CD4-positive, alpha-beta T cell treated with Interleukin-15 for 1 hour (primary cell): ENCODE results near the gene CAMTA1.

ENCODE experiments used
- DNase-seq: peaks from one replicate; pipeline ENCODE4 v3.0.0-alpha.2; 2020

Gene CAMTA1

GRCh38 chr1:7335224-7335879 is 550.1 kb downstream of the CAMTA1 start:
- DNase-seq = no peak

GRCh38 chr1:7338439-7338838 is 553.2 kb downstream of the CAMTA1 start:
- DNase-seq = no peak

DNA sequence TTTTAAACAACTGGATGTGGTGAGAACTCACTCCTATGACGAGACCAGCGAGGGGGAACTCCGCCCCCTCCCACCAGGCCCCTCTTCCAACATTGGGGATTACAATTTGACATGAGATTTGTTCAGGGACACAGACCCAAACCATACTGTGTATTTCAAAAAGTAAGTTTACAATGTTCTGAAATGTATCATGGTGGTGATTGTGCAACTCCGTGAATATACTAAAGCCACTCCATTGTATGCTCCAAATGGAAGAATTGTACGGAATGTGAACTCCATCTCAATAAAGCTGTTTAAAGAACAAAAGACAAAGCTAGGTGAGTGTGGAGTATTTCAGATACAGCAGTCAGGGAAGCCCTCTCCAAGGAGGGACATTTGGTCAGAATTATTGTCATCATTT is 553.8 kb downstream of the CAMTA1 start:
- no peak for DNase-seq

GRCh38 chr1:7339953-7340352 is 554.7 kb downstream of the CAMTA1 start:
- no peak for DNase-seq

DNA sequence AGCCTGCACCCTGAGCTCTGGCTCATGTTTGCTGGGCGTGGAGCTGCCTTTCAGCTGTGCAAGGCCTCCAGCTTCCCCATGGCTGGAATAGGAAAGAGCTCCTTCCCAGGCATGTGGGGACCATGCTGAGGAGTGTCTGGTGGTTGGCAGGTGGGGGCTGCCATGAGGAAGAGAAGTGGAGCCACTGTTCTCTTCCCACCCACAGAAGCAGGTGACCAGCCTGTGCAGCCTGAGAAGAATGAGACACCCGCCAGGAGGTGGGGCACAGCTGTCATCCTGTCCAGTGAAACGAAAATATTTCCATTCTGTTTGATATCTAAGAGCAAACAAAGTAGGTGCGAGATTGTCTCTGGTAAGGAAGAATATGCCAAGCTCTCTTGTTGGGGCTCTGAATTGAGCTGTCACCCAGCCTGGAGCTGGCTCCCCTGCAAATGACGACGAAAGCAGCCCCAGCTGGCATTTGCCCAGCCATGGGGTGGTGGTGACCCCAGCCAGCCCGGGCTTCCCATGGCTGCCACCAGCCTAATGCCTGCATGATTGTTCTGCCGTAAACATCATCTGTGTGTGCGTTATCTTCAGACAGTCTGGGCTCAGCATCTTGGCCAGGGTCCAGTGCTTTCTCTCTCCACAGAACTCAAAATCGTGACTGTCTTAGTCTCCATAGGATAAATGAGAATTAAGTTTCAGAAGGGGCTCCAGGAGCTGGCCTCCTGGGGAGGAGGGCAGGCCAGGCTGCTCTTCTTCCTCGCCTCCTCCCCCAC is 556.1 kb downstream of the CAMTA1 start:
- DNase-seq = no peak

DNA sequence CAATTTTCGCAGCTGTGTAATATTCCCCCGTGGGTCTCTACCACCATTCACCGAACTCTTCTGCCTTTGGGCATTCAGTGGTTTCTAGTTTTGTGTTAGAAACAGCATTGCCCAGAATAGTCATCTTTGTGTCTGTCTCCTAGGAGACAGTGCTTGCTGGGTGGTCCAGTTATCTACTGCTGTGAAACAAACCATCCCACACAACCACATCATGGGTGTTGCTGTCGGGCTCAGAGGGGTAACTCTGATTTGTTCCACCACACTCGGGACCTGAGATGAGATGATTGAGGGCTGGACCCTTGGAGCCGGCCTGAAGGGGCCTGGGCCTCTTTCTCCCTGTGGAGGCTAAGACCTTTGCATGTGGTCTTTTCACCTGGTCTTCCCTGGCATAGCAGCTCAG is 558.6 kb downstream of the CAMTA1 start:
- DNase-seq = no peak

DNA sequence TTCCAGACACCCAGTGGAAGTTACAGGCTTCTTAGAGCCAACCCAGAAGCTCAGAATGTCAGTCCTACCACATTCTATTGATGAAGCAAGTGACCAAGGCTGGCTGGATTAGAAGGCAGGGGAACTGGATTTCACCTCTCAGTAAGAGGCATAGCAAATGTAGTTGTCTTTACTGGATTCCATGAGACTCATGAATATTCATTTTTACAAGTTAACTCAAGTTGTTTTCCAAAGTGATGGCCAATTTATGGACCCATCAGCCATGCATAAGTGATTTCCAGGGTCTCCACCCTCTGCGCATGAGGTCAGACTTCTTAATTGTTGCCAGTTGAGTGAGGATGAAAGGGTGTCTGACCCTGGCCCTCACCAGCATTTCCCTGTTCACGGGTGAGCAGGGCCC is 559.0 kb downstream of the CAMTA1 start:
- DNase-seq = no peak

DNA sequence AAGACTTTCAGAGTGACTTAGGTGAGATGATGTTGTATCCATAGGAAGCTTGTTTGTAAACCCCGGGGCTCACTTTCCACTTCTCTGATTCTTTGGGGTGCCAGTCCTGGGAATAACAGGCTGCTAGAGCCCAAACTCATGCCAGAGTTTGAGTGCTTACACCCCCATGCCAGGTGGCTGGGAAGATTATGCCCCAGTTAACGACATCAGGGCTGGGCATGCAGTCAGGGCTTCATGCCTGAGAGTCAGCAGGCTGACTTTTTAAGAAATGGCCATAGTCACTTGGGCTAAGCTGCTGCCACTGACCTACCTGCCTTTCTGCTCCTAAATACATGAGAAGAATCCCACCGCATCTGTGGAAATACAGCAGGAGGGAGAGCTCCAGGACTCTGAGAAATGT is 560.3 kb downstream of the CAMTA1 start:
- DNase-seq = no peak

GRCh38 chr1:7346070-7346596 is 560.9 kb downstream of the CAMTA1 start:
- DNase-seq = no peak

GRCh38 chr1:7346600-7347570 is 561.6 kb downstream of the CAMTA1 start:
- no peak for DNase-seq

GRCh38 chr1:7348073-7348472 is 562.8 kb downstream of the CAMTA1 start:
- no peak for DNase-seq

GRCh38 chr1:7348580-7348979 is 563.3 kb downstream of the CAMTA1 start:
- DNase-seq = no peak

DNA sequence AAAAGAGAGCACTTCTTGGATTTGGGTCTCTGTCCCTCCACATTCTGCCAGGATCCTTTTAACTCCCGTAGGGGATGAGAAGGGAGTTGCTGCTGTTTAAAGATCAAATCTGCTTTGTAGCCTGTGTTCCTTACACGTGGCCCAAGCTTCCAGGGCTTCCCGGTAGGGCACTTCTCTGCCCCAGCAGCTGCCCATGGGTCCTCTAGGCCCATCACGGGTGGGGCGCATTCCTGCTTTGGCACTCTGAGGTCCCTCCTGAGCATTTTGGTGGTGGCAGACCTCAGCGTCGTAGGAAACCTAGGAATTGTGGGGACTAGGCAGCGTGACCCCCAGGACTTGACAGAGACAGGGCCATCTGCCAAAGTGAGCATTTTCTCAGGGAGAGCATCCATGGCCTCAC is 565.5 kb downstream of the CAMTA1 start:
- no peak for DNase-seq

DNA sequence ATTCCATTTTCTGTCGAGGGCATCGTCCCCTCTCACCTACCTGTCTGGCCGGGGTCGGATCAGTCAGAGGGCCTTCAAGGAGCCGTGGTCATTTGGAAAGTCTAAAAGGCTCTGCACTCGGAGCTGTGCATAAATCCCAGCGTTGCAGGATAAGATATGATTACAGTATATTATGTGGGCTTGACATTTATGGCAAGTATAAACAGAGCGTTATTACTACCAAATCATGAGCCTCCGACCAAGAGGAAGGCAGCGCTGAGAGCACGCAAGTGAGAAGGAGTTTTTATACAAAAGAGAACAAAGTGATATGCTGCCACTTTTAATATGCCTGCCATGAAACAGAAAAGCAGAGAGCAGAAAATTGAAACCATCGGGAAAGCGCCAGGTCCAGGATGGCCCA is 566.4 kb downstream of the CAMTA1 start:
- no peak for DNase-seq

GRCh38 chr1:7352364-7352763 is 567.1 kb downstream of the CAMTA1 start:
- DNase-seq = no peak

GRCh38 chr1:7352974-7353373 is 567.7 kb downstream of the CAMTA1 start:
- no peak for DNase-seq

DNA sequence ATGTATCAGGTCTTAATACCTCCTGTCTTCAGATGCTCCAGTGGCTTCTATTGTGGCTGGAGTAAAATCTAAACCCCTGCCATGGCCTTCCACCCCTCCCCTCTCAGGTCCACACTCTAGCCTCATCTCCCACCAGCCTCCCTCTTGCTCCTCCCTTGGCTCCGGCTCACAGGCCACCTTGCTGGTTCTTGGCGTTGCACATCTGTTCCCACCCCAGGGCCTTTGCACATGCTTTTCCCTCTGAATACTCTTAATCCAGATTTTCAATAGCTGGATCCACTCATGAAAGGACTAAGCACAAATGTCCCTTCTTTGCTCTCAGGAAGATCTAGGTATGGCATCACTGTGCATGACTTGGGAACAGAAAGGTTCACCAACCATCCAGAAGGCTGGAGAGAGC is 570.4 kb downstream of the CAMTA1 start:
- DNase-seq = no peak

DNA sequence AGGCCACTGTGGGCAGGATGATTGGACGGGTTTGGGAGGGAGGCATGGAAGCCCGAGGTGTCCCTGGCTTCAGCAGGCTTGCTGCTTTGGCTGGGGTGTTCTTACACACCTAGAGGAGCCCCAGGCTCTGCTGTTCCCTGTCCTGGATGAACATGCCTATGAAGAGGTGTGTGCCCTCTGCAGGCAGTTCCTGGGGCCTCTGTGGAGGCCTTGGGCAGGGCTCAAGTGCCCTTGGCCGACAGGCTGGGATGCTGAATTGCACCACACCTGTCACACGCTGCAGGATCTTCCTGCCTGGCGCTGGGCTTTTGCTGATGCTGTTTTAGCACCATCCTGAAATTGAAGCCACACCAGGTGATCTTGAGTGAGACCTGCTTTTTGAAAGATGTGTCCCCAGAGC is 570.8 kb downstream of the CAMTA1 start:
- DNase-seq = no peak

DNA sequence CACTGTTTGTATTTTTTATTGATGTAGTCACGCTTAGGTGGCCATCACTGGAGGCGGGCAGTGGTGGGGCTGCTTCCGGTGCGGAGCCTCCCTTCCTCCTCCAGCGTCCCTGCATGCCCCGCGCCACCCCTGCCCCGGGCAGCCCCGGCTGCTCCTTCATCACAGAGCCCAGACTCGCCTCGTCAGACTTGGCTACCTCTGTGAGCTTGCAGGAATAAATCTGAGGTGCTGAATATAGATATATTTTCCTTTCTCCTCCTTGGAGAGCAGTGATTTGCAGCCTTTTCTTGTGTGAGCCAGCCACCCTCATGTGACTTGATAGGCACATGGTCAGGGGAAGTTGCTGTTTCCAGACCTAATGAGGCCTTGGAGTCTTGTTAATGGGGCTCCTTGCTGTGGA is 573.2 kb downstream of the CAMTA1 start:
- DNase-seq = no peak

DNA sequence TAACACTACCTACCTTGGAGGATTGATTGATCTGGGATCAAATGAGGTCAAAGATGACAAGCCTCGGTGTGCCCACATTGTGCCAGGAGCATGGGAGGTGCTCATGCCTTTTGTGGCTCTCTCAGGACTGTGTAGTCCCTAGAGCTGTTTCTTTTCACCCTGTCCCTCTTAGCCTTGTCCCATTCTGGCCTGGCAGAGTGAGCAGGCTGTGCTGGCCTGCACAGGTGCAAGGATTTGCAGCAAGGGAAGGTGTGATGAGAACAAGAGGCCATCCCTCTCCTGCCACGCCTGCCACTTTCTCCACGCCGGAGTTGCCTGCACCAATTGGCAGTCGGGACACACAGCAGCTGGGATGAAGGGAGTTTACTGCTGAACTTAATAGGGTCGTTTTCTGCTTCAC is 575.3 kb downstream of the CAMTA1 start:
- DNase-seq = no peak

DNA sequence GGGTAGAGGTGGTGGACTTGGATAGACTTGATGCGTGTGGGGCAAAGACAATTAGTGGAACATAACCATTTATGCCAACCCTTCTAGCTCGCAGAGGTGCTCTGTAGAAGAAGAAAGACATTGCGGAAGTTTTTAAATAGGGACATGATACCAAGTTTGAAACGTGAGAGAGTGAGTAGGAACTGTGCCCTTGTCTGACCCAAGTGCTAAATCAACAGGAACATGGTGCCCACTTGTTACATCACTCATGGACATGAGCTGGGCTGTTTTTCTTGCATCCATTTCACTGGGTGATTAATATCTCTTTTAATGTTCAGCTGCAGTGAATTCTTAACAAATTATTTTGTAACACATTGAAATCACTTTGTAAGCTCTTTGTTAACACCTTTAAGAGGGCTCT is 577.7 kb downstream of the CAMTA1 start:
- no peak for DNase-seq

DNA sequence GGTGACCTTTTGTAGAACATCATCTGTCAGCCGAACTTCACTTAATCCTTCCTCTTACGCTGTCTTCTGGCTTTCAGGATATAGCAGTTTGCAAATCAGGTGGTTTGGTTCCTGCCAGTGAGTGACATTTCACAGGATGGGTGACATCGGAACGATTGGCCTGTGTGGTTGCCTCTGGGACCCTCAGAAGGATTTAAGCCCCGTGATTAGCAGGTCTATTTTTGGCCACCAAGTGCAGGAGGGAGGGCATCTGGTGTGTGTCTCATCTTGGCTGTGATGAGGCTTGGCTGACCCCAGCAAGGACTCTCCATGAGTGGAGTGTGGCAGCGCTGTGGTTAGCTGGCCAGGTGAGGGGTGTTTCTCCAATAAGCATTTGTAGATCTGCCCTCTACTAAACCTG is 578.2 kb downstream of the CAMTA1 start:
- DNase-seq = no peak

- DNase-seq = no peak
These were observed 580.5 kb downstream of the CAMTA1 start for GRCh38 chr1:7365706-7366105.
